Suprapubic skin (tissue), 4 donors: Measurements from ENCODE around the gene IL4R. TPM values are rescaled to one million over a fixed set of nuclear protein-coding genes. Genes with fewer than 3 reads are reported as not detected.
"Not testable (repeated sequence)": the region's sequence is repeated elsewhere in the genome, so short reads cannot be mapped to it uniquely, and the experiment has no call there.

Source experiments
- DNase-seq, 2 donors: peaks; one replicate each; pipeline ENCODE4 v3.0.0-alpha.2; 2019; ENCODE audit warnings: low spot score in 2 of 2
- H3K27ac ChIP-seq: fragments of 200-600 bp; sonication (generic); one replicate; pipeline ENCODE4 v1.5.1; 2019
- H3K27me3 ChIP-seq: fragments of 200-600 bp; sonication (generic); one replicate; pipeline ENCODE4 v1.5.1; 2019
- H3K36me3 ChIP-seq: fragments of 200-600 bp; sonication (generic); one replicate; pipeline ENCODE4 v1.5.1; 2019
- H3K4me1 ChIP-seq: fragments of 200-600 bp; sonication (generic); one replicate; pipeline ENCODE4 v1.5.1; 2019
- H3K4me3 ChIP-seq: fragments of 200-600 bp; sonication (generic); one replicate; pipeline ENCODE4 v1.5.1; 2019; ENCODE audit warnings: mild to moderate bottlenecking
- H3K9me3 ChIP-seq: fragments of 200-600 bp; sonication (generic); one replicate; pipeline ENCODE4 v1.5.1; 2019
- EP300 ChIP-seq: sonication (generic); formaldehyde crosslinking; IDR thresholded peaks from one replicate; pipeline ENCODE4 v1.6.1; 2017; ENCODE audit warnings: antibody characterized with exemption
- POLR2A ChIP-seq, 2 donors: fragments of 450-650 bp; IDR thresholded peaks; one replicate each; pipeline ENCODE4 v1.6.1; 2017; ENCODE audit warnings: antibody characterized with exemption in 2 of 2, mild to moderate bottlenecking in 2 of 2, moderate library complexity in 2 of 2
- POLR2AphosphoS5 ChIP-seq, 3 donors: sonication (generic); formaldehyde crosslinking; IDR thresholded peaks; one replicate each; pipeline ENCODE4 v1.6.1; 2017; ENCODE audit warnings: antibody characterized with exemption in 3 of 3
- WGBS: methylation state at CpG from one replicate; pipeline ENCODE4 v1.1.5; 2018; 5-methylcytosine and 5-hydroxymethylcytosine counted together
- total RNA-seq, 4 donors: library from RNA; depleted of rRNA; stranded (reverse); fragments of >200 nt; gene quantifications; one replicate each; pipeline ENCODE4 v1.1.0, GENCODE V29; 2016
- TF ChIP-seq, protein P1 (sequence below), 2 donors: fragments of 200-600 bp in 1 of 2; fragments of 450-650 bp in 1 of 2; sonication (generic) in 1 of 2; IDR thresholded peaks; one replicate each; pipeline ENCODE4 v1.5.1; 2016 to 2019; ENCODE audit warnings: antibody characterized with exemption in 2 of 2, mild to moderate bottlenecking in 1 of 2, moderate library complexity in 1 of 2

IL4R gene
- total RNA-seq, 4 donors from 2014 or later, result 27.2 to 32.8 (median 30.5) TPM

DNA sequence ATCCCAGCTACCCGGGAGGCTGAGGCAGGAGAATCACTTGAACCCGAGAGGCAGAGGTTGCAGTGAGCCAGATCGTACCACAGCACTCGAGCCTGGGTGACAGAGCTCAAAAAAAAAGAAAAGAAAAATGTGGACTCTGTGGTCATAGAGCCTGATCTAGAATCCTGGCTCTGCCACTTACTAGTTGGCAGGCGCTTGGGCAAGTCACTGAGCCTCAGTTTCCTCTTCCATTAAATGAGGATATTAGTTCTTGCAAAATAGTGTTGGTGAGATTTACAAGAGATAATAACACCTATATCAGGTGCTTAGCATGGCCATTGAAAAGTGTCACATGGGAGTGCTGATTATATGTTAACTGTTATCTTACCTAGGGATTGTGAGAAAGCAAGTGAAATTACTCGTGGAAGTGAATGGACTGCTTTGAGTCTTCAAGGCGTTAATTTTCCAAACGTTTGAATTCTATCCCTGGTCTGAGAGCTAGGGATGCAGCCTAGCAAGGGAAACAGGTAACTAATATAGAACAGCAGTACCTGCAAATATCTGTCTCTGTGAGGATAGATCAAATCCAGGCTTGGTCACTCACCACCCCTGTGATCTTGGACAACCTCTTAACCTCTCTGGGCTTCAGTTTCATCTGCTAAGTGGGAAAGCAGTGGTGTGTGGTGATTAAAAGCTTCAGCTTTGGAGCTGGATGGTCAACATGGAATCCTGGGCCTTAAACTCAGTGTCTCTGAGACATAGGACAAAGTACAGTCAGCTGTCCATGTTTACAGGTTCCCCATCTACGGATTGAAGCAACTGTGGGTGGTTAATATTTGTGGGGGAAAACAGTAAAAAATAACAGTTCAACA is 44.2 kb upstream of the IL4R start:
- DNase-seq, result no peak
- WGBS, result 84% methylated on average over 9 of the region's 9 CpGs
- no peaks in the 10 kb centered on the region for H3K36me3 ChIP-seq
- no peak overlapping the region for H3K27ac ChIP-seq
- H3K4me3 ChIP-seq, result peak overlapping the region; percentile 85
- H3K9me3 ChIP-seq, result no peaks in the 10 kb centered on the region
- peaks cover 21% of the 10 kb centered on the region for H3K4me1 ChIP-seq
- no peaks in the 10 kb centered on the region for H3K27me3 ChIP-seq
- no peak for TF ChIP-seq POLR2AphosphoS5 (IDR thresholded peaks at IDR 0.05)
- no peak for TF ChIP-seq EP300
- TF ChIP-seq POLR2A (IDR thresholded peaks at IDR 0.05), result no peak
- TF ChIP-seq, protein P1, sequence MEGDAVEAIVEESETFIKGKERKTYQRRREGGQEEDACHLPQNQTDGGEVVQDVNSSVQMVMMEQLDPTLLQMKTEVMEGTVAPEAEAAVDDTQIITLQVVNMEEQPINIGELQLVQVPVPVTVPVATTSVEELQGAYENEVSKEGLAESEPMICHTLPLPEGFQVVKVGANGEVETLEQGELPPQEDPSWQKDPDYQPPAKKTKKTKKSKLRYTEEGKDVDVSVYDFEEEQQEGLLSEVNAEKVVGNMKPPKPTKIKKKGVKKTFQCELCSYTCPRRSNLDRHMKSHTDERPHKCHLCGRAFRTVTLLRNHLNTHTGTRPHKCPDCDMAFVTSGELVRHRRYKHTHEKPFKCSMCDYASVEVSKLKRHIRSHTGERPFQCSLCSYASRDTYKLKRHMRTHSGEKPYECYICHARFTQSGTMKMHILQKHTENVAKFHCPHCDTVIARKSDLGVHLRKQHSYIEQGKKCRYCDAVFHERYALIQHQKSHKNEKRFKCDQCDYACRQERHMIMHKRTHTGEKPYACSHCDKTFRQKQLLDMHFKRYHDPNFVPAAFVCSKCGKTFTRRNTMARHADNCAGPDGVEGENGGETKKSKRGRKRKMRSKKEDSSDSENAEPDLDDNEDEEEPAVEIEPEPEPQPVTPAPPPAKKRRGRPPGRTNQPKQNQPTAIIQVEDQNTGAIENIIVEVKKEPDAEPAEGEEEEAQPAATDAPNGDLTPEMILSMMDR (IDR thresholded peaks at IDR 0.05), result no peak

DNA sequence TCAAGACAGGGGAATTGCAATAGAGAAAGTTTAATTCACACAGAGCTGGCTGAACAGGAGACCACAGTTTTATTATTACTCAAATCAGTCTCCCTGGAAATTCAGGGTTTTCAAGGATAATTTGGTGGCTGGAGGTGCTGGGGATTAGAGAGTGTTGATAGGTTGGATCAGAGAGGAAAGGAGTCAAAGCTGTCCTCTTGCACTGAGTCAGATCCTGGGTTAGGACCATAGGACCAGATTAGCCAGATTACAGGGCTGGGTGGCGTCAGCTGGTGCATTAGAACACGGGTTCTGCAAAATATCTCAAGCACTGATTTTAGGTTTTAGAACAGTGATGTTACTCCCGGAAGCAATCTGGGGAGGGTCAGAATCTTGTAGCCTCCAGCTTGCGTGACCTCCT is 43.4 kb upstream of the IL4R start:
- Histone ChIP-seq H3K27ac (no peak overlapping the region), H3K27me3 (no peaks in the 10 kb centered on the region), H3K4me1 (peaks cover 19% of the 10 kb centered on the region), H3K36me3 (no peaks in the 10 kb centered on the region), H3K9me3 (no peaks in the 10 kb centered on the region), H3K4me3 (no peak overlapping the region)
- DNase-seq, result no peak
- TF ChIP-seq, protein P1 (IDR thresholded peaks at IDR 0.05), result no peak
- TF ChIP-seq EP300 (no peak), POLR2AphosphoS5 (IDR thresholded peaks at IDR 0.05) (no peak), POLR2A (IDR thresholded peaks at IDR 0.05) (no peak)
- WGBS, result 93% methylated on average over 4 of the region's 4 CpGs

DNA sequence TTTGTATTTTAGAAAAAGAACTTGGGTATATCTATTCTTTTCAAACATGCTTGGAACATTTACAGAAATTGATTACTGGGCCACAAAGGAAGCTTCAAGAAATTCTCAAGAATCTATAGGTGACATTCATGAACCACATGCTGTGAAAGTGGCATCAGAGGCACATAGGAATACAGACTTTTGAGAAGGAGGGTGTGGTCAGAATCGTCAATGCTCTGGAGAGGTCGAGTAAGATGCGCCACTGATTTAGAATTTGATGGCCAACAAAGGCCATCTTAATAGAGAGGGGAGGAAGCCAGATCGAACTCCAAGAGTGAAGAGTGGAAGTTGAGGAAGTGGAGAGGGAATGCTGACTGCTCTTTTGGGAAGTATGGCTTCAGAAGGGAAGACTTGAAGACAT is 41.7 kb upstream of the IL4R start:
- Histone ChIP-seq H3K4me1 (peaks cover 19% of the 10 kb centered on the region), H3K36me3 (no peaks in the 10 kb centered on the region), H3K9me3 (no peaks in the 10 kb centered on the region), H3K27ac (no peak overlapping the region), H3K27me3 (no peaks in the 10 kb centered on the region), H3K4me3 (no peak overlapping the region)
- no peak for DNase-seq
- TF ChIP-seq POLR2AphosphoS5 (IDR thresholded peaks at IDR 0.05) (no peak), POLR2A (IDR thresholded peaks at IDR 0.05) (no peak), EP300 (no peak)
- TF ChIP-seq, protein P1 (IDR thresholded peaks at IDR 0.05), result no peak
- 90% methylated on average over 4 of the region's 4 CpGs for WGBS

GRCh38 chr16:27272697-27273096 is 41.1 kb upstream of the IL4R start:
- not testable (repeated sequence) for H3K9me3 ChIP-seq, H3K36me3 ChIP-seq, H3K27me3 ChIP-seq, H3K4me3 ChIP-seq, DNase-seq, H3K27ac ChIP-seq
- 96% methylated on average over 7 of the region's 7 CpGs for WGBS
- H3K4me1 ChIP-seq, result peaks cover 16% of the 10 kb centered on the region

GRCh38 chr16:27273330-27273669 is 40.5 kb upstream of the IL4R start:
- H3K27me3 ChIP-seq, result no peaks in the 10 kb centered on the region
- no peak overlapping the region for H3K27ac ChIP-seq
- H3K4me1 ChIP-seq, result peaks cover 10% of the 10 kb centered on the region
- no peak for DNase-seq
- WGBS, result 92% methylated on average over 4 of the region's 4 CpGs
- TF ChIP-seq POLR2AphosphoS5 (IDR thresholded peaks at IDR 0.05) (no peak), POLR2A (IDR thresholded peaks at IDR 0.05) (no peak), EP300 (no peak)
- TF ChIP-seq, protein P1 (IDR thresholded peaks at IDR 0.05), result no peak
- no peak overlapping the region for H3K4me3 ChIP-seq
- no peaks in the 10 kb centered on the region for H3K36me3 ChIP-seq
- H3K9me3 ChIP-seq, result no peaks in the 10 kb centered on the region
